Tongue (tissue), 2 donors: Measurements from ENCODE around the gene HOXC6. TPM values are rescaled to one million over a fixed set of nuclear protein-coding genes. Genes with fewer than 3 reads are reported as not detected.

Experiments used
- DNase-seq: peaks from one replicate; pipeline ENCODE4 v3.0.0-alpha.2; 2015
- total RNA-seq: library from RNA; depleted of rRNA; stranded (reverse); fragments of >200 nt; gene quantifications from one replicate; pipeline ENCODE4 v1.2.3, GENCODE V29; 2014

HOXC6 gene
- total RNA-seq, 1 donor from 2014 or later: not detected

- peak; percentile 44 for DNase-seq
Measured at GRCh38 chr12:54042970-54043853, 15.0 kb downstream of the HOXC6 start.

GRCh38 chr12:54044425-54045103, 16.3 kb downstream of the HOXC6 start:
- DNase-seq: no peak

GRCh38 chr12:54045401-54045800, 17.2 kb downstream of the HOXC6 start:
- no peak for DNase-seq

GRCh38 chr12:54045868-54046521, 17.8 kb downstream of the HOXC6 start:
- no peak for DNase-seq

- DNase-seq: no peak
Measured at GRCh38 chr12:54046809-54047159, 18.5 kb downstream of the HOXC6 start.

- DNase-seq: no peak
Measured at GRCh38 chr12:54047160-54047963, 19.1 kb downstream of the HOXC6 start.

GRCh38 chr12:54047964-54048303, 19.7 kb downstream of the HOXC6 start:
- no peak for DNase-seq

- DNase-seq: no peak
Measured at GRCh38 chr12:54048406-54049093, 20.3 kb downstream of the HOXC6 start.

- no peak for DNase-seq
Measured at GRCh38 chr12:54049108-54049507, 20.9 kb downstream of the HOXC6 start.

GRCh38 chr12:54050482-54050810, 22.2 kb downstream of the HOXC6 start:
- no peak for DNase-seq

- DNase-seq: no peak
Measured at GRCh38 chr12:54051026-54051842, 23.0 kb downstream of the HOXC6 start.

- no peak for DNase-seq
Measured at GRCh38 chr12:54051874-54052437, 23.7 kb downstream of the HOXC6 start.

- DNase-seq: no peak
Measured at GRCh38 chr12:54052438-54053002, 24.3 kb downstream of the HOXC6 start.

- no peak for DNase-seq
Measured at GRCh38 chr12:54053003-54053750, 24.9 kb downstream of the HOXC6 start.

GRCh38 chr12:54053751-54054741, 25.8 kb downstream of the HOXC6 start, which contains the start of gene HOXC4:
Gene HOXC4, plus strand, starts transcription at chr12:54053835. Its CDS starts 88 bp downstream, at chr12:54053923.
- DNase-seq: no peak

- DNase-seq: no peak
Measured at GRCh38 chr12:54054742-54055194, 26.5 kb downstream of the HOXC6 start.

- DNase-seq: no peak
Measured at GRCh38 chr12:54055552-54055951, 27.3 kb downstream of the HOXC6 start.

- DNase-seq: no peak
Measured at GRCh38 chr12:54056110-54056509, 27.9 kb downstream of the HOXC6 start.
